Keratinocyte (primary cell): ENCODE results near the gene VSIG4.

Experiments
- CTCF ChIP-seq, 3 experiments: IDR thresholded peaks in 1 of 3; conservative IDR thresholded peaks in 1 of 3; optimal IDR thresholded peaks in 1 of 3; 2 replicates in 2 of 3; 3 replicates in 1 of 3; pipeline versions ENCODE3 to v1.5.1; 2011; ENCODE audit warnings: low read length in 3 of 3, mild to moderate bottlenecking in 3 of 3, moderate library complexity in 2 of 3, control low read depth in 1 of 3, inconsistent platforms in 1 of 3; ENCODE audit not compliant: insufficient read depth in 2 of 3; ENCODE audit errors: extremely low read depth in 1 of 3
- EZH2 ChIP-seq: IDR thresholded peaks from one replicate; pipeline ENCODE4 v1.6.1; 2012; ENCODE audit warnings: inconsistent platforms, mild to moderate bottlenecking, low read length, moderate library complexity

DNA sequence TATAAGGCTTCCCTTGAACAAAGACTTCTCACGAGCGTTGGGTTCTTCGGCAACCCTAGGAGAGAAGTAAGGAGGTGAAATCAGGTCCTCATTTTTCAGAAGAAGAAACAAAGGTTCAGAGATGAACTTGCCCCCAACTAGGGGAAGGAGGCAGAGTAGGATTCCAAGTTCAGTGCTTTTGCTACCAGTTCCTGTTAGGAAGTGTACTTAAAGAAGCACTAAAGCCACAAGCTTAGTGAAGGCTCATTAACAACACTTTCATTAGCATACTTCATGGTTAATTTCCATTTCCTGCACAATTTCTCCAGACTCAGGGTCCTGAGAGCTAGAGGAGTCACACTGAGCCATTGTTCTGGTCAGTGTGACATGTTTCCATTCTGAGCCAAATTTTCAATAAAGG is 52.1 kb downstream of the VSIG4 start:
- TF ChIP-seq CTCF (optimal IDR thresholded peaks at IDR 0.05 in 1 of 3, IDR thresholded peaks at IDR 0.05 in 1 of 3, conservative IDR thresholded peaks at IDR 0.05 in 1 of 3; ENCODE audit: extremely low read depth in 1 of 3, insufficient read depth in 2 of 3, low read length in 3 of 3) (no peak), EZH2 (no peak)
